ENCODE data around the gene OPA3. TPM values are rescaled to one million over a fixed set of nuclear protein-coding genes. Genes with fewer than 3 reads are reported as not detected.
"Not testable (repeated sequence)": the region's sequence is repeated elsewhere in the genome, so short reads cannot be mapped to it uniquely, and the experiment has no call there.

OPA3 gene
- polyA plus RNA-seq, 3 donors: 4.4 to 6.9 (median 5.6) TPM

GRCh38 chr19:45615795-45616703 is 31.4 kb upstream of the OPA3 start:
- no peaks in the 10 kb centered on the region for H3K79me2 ChIP-seq (ENCODE audit: insufficient read depth, low read length)
- TF ChIP-seq CTCF (IDR thresholded peaks at IDR 0.05): no peak
- H3K9ac ChIP-seq (ENCODE audit: insufficient read depth, low read length, poor library complexity, severe bottlenecking): no peak overlapping the region
- H3K4me3 ChIP-seq (replicated peaks in 1 of 3; ENCODE audit: low read depth in 2 of 3, low read length in 3 of 3): no peak overlapping the region
- Mint-ChIP-seq H3K9me3 (no peaks in the 10 kb centered on the region), H3K27ac (peak overlapping the region; percentile 44 to 91 (median 85)), H3K27me3 (ENCODE audit: low read depth in 3 of 3) (no peaks in the 10 kb centered on the region), H3K4me1 (peaks cover 22% of the 10 kb centered on the region), H3K36me3 (peaks cover 50 to 85% of the 10 kb centered on the region in 2 donors), H3K4me3 (peak overlapping the region in 1 of 2 donors; percentile 7)
- intact Hi-C loops (cut with micrococcal nuclease): no loop called here
- H3K9me3 ChIP-seq (replicated peaks in 1 of 2; ENCODE audit: control insufficient read depth in 1 of 2, insufficient read depth in 1 of 2, low read length in 2 of 2): no peaks in the 10 kb centered on the region
- H3K4me2 ChIP-seq (replicated peaks; ENCODE audit: extremely low read depth, low read length, poor library complexity, severe bottlenecking): no peak overlapping the region
- H3K27ac ChIP-seq (ENCODE audit: low read depth in 1 of 2, low read length in 2 of 2): peak overlapping the region; percentile 32 to 51
- peaks cover 16 to 22% of the 10 kb centered on the region in 2 donors for H3K4me1 ChIP-seq (ENCODE audit: control insufficient read depth in 1 of 2, insufficient read depth in 2 of 2, low read length in 2 of 2)
- peaks cover 52 to 58% of the 10 kb centered on the region in 2 donors for H3K36me3 ChIP-seq (replicated peaks in 1 of 2; ENCODE audit: control insufficient read depth in 1 of 2, insufficient read depth in 2 of 2, low read length in 2 of 2)
- 72% methylated on average over 27 of the region's 37 CpGs for WGBS (ENCODE audit: insufficient coverage)
- DNase-seq: peak; percentile 60 to 68 (median 64)
- no peaks in the 10 kb centered on the region for H4K20me1 ChIP-seq (ENCODE audit: insufficient read depth, low read length)
- no peaks in the 10 kb centered on the region for H3K27me3 ChIP-seq (ENCODE audit: control insufficient read depth in 2 of 2, insufficient read depth in 2 of 2, low read length in 2 of 2)
- no peak overlapping the region for H2AFZ ChIP-seq (ENCODE audit: insufficient read depth, low read depth, low read length, poor library complexity, severe bottlenecking)

GRCh38 chr19:45615056-45615455 is 30.5 kb upstream of the OPA3 start:
- DNase-seq; H3K27me3 ChIP-seq (ENCODE audit: control insufficient read depth in 2 of 2, insufficient read depth in 2 of 2, low read length in 2 of 2); H4K20me1 ChIP-seq (ENCODE audit: insufficient read depth, low read length); H2AFZ ChIP-seq (ENCODE audit: insufficient read depth, low read depth, low read length, poor library complexity, severe bottlenecking); H3K4me3 ChIP-seq (replicated peaks in 1 of 3; ENCODE audit: low read depth in 2 of 3, low read length in 3 of 3); H3K27me3 Mint-ChIP-seq (ENCODE audit: low read depth in 3 of 3); H3K9me3 ChIP-seq (replicated peaks in 1 of 2; ENCODE audit: control insufficient read depth in 1 of 2, insufficient read depth in 1 of 2, low read length in 2 of 2); H3K4me3 Mint-ChIP-seq; H3K79me2 ChIP-seq (ENCODE audit: insufficient read depth, low read length); H3K4me2 ChIP-seq (replicated peaks; ENCODE audit: extremely low read depth, low read length, poor library complexity, severe bottlenecking); H3K9me3 Mint-ChIP-seq; intact Hi-C loops (cut with micrococcal nuclease); H3K9ac ChIP-seq (ENCODE audit: insufficient read depth, low read length, poor library complexity, severe bottlenecking): not testable (repeated sequence)
- 92% methylated on average over 3 of the region's 9 CpGs for WGBS (ENCODE audit: insufficient coverage)
- H3K4me1 Mint-ChIP-seq: peaks cover 22% of the 10 kb centered on the region
- H3K36me3 Mint-ChIP-seq: peaks cover 49 to 83% of the 10 kb centered on the region in 2 donors
- Histone ChIP-seq H3K27ac (ENCODE audit: low read depth in 1 of 2, low read length in 2 of 2) (peak overlapping the region; percentile 79 to 82), H3K36me3 (replicated peaks in 1 of 2; ENCODE audit: control insufficient read depth in 1 of 2, insufficient read depth in 2 of 2, low read length in 2 of 2) (peaks cover 45 to 59% of the 10 kb centered on the region in 2 donors), H3K4me1 (ENCODE audit: control insufficient read depth in 1 of 2, insufficient read depth in 2 of 2, low read length in 2 of 2) (peaks cover 16 to 22% of the 10 kb centered on the region in 2 donors)
- peak overlapping the region; percentile 89 to 98 (median 91) for H3K27ac Mint-ChIP-seq

Data from CD14-positive monocyte (primary cell).